GM19240 (cell line): ENCODE measurements around the gene ZRANB1.

Source experiments
- DNase-seq: peaks from one replicate; pipeline ENCODE4 v3.0.0; 2011; ENCODE audit warnings: low spot score; ENCODE audit not compliant: insufficient read length

The ZRANB1 gene

DNA sequence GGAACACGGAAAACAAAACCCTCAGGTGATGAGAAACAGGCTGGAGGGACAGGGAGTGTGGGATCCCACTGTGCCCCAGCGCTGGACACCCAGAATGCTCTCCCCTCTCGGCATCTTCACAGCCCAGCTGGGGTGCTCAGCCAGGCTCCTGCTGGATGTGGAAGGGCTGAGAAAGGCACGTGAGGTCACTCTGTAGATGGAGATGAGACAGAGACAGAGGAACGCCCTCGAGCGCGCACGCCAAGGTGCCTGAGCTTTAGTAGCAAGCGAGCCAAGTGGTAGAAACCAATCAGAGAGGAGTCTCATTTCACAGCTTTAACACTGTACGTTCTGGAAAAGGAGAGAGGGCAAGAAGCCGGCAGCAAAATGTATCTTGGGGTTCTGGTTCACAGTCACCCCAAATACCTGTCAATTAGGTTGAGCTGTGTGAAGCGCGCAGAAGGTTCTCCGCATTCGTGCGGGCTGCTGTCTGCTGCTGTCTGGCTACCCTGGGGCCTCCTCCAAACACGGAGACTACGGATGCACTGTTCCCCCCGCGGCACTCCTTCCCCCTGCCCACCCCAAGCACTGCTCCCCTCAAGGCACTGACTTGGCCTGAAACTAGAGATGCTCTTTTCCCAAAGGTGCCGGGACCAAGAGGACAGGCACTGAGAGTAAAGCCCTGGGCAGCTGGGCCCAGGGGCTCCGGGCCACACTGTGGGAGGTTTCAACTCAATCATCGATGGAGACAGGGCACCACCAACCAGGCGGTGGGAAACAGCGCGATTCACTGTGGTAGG lies 91.4 kb downstream of the ZRANB1 start:
- DNase-seq: no peak

DNA sequence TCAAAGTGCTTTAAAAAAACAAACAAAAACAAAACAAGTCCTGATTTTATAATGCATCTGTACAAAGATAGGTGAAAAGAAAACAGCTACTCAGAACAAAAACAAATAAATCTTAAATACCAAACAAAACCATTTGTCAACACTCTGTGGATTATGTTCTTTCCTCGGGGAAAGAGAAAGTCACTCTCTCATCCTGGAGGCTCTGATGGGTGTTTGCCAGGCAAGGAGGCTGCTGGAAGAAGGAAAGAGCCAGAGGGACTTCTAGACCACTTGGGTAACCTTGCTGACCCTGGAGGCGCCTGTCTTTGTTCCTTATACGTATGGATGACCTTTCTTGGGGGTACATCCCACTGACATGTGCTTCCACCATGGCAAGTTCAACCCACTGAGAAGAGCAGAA lies 92.8 kb downstream of the ZRANB1 start:
- no peak for DNase-seq

DNA sequence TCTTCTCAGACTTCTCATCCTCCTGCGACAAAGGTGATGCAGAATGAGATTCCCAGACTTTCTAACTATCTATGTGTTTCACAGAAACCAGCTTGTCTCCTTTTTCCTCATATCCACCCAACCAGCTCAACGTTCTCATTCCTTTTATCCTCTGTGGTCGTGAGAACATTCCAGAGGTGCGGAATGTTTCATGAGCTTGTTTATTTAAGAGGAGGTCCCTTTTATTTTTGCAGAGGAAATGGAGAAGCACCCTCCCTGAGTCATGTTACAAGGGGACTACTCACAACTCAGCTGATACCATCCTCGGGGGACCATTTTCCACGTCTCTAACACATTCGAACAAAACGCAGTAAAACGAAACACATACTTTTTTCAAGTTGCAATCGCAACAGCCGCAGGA lies 93.2 kb downstream of the ZRANB1 start:
- no peak for DNase-seq

DNA sequence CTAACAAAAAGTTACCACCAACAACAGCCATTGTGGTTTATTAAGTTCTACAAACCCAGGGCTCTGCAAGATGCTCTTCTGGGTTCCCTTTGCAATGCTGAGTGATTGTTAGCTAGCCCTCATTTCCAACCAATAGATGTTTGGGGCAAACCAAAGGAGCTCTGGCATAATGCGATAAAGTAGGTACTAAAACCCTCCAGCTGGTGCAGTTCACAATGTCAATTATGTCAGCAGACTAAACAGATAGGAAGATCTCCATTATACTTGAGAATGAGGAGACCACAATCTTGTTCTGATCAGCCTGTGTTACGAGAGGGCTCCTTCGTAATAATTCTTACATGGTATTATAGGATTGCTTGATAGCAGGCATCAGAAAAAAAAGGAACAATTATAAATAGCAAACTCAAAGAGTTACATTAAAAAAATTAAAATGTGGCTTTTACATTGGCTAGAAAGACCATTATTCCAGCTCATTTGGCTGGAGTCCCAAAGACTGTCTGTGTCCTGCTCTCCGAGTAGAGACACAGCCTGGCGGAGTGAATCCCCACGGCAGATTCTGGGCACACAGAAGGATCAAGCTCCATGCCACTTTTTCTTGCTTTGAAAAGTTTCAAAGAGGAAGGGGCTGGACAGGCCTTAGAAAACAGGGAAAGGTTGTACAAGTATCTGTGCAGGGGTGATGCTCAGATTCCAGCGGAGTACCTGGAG lies 93.8 kb downstream of the ZRANB1 start:
- no peak for DNase-seq

DNA sequence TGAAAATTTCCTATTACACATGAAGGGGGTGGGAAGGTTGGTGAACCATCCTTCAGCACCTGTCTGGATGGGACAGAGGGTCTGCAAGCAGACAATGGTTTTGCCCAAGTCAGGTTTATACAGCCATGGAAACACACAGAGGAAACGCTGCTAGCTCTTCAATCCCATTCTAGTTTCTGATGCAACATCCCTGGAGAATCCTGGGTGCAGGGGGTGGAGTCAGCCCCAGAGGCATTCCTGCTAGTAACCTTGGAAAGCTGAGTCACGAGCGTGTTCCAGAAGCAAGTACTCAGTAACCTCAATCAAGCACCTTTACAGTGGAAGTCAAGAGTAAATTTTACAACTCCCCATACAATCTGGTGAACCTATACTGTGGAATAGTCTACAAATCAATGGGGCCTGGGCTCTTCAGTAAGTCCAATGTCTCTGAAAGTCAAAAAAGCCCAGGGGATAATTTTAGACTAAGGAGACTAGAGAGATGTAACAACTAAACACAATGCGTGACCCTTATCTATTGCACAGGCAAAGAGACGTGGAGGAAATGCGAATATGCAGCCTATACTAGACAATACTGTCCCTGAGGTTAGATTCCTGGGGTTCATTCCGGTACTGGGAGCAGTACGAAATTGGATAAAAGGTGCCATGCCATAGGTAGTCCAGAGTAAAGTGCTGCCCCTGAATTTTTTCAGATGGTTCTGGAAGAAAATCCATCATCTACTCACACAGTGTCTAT lies 95.4 kb downstream of the ZRANB1 start:
- DNase-seq: no peak
